HPDE6-E6E7 (cell line): ENCODE data around the gene BEND4.
A peak's percentile ranks its signal among the peaks of the same experiment; 100 is the strongest.

ENCODE experiments used
- DNase-seq: peaks from one replicate; pipeline ENCODE4 v3.0.0; 2011; ENCODE audit warnings: missing footprints; ENCODE audit errors: extremely low spot score

BEND4 gene

DNA sequence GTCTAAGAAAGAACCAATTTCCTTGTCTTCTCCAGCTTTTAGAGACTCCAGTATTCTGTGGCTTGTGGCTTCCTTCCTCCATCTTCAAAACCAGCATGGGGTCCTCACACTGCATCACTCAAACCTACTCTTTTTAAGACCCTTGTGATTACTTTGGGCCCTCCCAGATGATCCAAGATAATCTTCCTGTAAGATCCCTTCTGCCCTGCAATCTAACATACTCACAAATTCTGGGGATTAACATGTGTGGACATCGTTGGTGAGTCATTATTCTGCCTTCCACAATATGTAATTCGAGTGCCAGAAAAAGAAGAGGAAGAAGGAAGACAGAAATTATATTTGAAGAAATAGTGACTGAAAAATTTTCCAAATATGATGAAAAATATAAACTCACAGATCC is 47.9 kb downstream of the BEND4 start:
- DNase-seq: peak; percentile 21

DNA sequence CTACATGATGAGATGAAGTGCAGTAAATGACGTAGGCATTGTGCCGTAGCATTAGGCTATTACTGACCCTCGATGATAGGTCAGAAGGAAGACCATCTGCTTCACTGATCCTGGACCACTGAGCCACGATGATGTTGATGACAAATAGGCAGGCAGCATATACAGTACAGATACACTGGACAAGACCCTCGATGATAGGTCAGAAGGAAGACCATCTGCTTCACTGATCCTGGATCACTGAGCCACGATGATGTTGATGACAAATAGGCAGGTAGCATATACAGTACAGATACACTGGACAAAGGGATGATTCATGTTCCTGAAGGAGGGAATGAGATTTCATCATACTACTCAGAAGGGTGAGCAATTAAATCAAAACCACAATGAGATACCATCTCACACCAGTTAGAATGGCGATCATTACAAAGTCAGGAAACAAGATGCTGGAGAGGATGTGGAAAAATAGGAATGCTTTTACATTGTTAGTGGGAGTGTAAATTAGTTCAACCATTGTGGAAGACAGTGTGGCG is 50.9 kb downstream of the BEND4 start:
- peak; percentile 11 for DNase-seq

DNA sequence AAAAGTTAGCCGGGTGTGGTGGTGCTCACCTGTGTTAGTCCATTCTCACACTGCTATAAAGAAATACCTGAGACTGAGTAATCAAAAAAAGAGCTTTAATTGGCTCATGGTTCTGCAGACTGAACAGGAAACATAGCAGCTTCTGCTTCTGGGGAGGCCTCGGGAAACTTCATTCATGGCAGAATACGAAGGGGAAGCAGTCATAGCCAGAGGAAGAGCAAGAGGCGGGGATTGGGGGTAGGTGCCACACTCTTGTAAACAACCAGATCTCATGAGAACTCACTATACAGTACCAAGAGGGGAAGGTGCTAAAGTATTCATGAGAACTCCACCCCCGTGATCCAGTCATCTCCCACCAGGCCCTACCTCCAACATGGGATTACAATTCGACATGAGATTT is 64.1 kb downstream of the BEND4 start:
- no peak for DNase-seq

DNA sequence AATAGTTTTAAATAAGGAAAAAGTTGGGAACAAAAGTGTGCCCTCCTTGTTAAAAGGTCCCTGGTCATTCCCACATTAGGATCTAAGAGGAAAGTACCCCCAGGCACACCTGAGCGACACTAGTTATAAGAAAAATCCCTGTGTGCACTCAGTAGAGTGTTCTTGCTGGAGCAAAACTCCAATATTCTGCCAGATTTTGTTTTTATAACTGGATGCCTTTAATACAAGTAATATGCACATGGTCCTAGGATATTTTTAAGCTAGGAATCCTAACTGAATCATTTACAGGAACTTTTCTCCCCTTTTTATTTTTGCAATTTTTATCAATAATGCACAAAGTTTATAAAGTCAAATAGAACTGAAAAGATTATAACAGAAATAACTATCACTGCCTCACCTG is 68.6 kb downstream of the BEND4 start:
- DNase-seq: no peak

DNA sequence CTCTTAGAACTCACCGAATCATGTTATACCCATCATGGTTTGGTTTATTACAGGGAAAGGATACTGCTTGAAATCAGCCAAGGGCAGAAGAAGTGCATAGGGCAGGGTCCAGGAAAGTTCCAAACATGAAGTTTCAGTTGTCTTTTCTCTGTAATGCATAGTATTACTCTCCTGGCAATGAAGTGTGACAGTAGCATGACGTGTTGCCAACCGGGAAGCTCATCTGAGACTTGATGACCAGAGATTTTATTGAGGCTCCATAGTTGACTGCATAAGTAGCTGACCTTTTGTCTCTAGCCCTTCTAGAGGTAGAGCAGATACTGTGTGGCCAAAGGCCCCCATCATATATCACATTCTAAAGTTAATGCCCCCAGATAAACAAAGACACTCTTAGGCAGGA is 72.1 kb downstream of the BEND4 start:
- no peak for DNase-seq

DNA sequence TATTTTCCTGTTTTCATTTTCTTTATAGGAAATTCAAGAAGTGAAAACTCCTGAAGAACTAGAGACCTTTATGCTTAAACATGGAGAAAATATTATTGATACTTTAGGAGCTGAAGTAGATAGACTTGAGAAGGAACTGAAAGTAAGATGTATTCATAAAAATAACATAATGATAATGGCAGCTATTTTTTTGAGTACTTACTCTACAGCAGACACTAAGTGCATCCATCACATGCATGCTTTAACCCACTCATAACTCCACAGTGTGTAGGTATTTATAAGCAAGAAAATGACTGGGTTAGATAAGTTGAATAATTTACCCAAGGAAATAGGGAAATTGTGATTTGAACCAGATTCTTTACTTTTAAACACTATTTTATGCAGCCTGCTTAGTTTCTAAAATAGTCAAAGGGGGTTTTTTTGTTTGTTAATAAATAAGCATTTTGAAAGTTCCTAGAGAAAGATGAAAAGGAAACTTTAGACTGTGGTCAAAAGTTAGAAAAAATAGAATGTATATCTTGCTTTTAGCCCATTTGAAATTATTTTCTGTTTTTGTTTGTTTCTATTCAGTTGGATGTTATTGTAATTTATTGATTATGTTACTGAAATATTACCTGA is 74.2 kb downstream of the BEND4 start:
- no peak for DNase-seq

DNA sequence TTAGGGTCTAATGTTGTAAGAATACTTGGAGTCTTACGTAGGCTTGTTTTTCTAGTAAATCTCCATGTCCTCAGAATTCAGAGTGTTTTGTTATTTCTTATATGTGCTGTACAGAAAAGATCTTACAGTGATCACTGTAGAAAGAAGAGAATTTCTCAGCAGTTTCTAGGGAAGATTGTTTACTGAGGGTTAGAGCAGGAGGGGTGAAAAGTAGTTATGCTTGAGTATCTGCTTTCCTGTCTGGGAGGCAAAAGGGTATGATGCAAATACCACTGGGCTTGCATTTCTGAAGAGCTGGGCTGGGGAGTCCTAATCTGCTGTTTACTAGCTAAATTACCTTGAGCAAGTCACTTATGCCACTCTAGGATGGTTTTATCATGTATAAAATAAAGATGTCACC is 78.2 kb downstream of the BEND4 start:
- DNase-seq: no peak

DNA sequence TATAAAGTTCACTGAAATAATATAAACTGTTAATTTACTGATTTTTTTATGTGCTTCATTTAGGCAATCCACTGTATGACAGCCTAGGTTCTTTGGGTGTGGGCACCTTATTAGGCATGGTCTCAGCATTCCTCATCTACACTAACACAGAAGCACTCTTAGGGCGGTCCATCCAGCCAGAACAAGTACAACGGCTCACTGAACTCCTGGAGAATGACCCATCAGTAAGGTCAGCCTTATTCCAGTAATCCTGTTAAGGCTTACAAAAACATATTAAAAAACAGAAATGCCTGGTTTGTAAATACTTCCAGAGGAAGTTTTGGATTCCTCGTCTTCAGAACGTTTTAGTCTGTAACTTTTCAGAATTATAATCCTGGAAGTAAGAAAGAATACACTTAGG is 82.0 kb downstream of the BEND4 start:
- no peak for DNase-seq

DNA sequence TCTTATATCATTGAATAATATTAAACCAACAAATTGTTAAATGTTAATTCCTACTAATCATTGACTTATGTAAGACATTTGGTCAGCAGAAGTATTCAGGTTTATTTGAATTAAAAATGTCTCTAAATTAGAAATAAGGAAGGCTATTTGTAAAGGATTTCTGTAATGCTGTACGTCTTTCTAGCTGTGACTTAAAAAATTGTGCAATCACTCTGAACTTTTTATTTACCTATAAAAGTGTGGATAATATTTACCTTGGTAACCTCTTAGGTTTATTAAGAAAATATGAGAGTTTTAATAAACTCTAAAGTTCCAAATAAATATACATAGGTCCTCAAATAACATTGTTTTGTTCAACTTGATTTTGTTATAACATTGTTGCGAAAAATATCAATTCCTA is 85.2 kb downstream of the BEND4 start:
- DNase-seq: no peak

DNA sequence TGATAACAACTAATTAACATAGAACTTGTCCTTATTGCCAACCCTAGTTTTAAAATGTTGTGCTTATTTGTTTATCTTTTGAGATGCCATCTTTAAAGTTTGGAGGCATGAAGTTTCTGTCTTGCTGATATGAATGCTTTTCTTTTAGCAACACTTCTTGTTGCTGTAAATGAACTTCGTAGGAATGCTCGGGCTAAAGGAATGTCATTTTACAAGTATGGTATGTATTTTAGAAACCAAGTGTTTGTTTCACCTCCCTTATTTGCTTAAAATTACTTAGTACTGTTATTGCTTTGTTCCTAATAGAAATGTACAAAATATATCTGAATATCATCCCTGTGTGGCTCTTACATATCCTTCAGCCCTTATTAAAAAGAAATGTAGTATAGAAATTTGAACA is 86.1 kb downstream of the BEND4 start:
- DNase-seq: no peak
